GM12872 (cell line): ENCODE data around the gene CCSER1.
A peak's percentile ranks its signal among the peaks of the same experiment; 100 is the strongest.

Source experiments
- CTCF ChIP-seq: IDR thresholded peaks from 3 replicates; pipeline ENCODE4 v1.5.1; 2011; ENCODE audit warnings: low read depth, mild to moderate bottlenecking, low read length, moderate library complexity; ENCODE audit not compliant: insufficient read depth

CCSER1 gene

GRCh38 chr4:91108751-91109150 is 981.6 kb downstream of the CCSER1 start:
- TF ChIP-seq CTCF, result no peak

- TF ChIP-seq CTCF, result no peak
Measured at GRCh38 chr4:91111556-91111955, 984.4 kb downstream of the CCSER1 start.

GRCh38 chr4:91113130-91113706 is 986.0 kb downstream of the CCSER1 start:
- TF ChIP-seq CTCF, result peak; percentile 53

GRCh38 chr4:91114386-91114785 is 987.2 kb downstream of the CCSER1 start:
- no peak for TF ChIP-seq CTCF

- peak; percentile 21; the same call in 1 of the 3 replicates for TF ChIP-seq CTCF
Measured at GRCh38 chr4:91116861-91117260, 989.7 kb downstream of the CCSER1 start.

GRCh38 chr4:91118597-91118996 is 991.4 kb downstream of the CCSER1 start:
- no peak for TF ChIP-seq CTCF

GRCh38 chr4:91123742-91124141 is 996.5 kb downstream of the CCSER1 start:
- no peak for TF ChIP-seq CTCF

GRCh38 chr4:91127192-91127591 is 1000.0 kb downstream of the CCSER1 start:
- no peak for TF ChIP-seq CTCF
